Mesothelial cell of epicardium (in vitro differentiated cells): ENCODE data around the gene FLT4. TPM values are rescaled to one million over a fixed set of nuclear protein-coding genes. Genes with fewer than 3 reads are reported as not detected.

ENCODE experiments used
- DNase-seq, 2 experiments: peaks; one replicate each; pipeline ENCODE4 v3.0.0; 2021; ENCODE audit warnings: low spot score in 2 of 2; ENCODE audit not compliant: unreplicated experiment in 2 of 2
- H3K27ac Mint-ChIP-seq: 2 replicates; pipeline ENCODE4 v1.8.0; 2021; ENCODE audit warnings: mixed read lengths
- H3K27me3 Mint-ChIP-seq: 2 replicates; pipeline ENCODE4 v1.8.0; 2021; ENCODE audit warnings: low read depth, mixed read lengths
- H3K36me3 Mint-ChIP-seq: 2 replicates; pipeline ENCODE4 v1.8.0; 2021; ENCODE audit warnings: mixed read lengths
- H3K4me1 Mint-ChIP-seq: 2 replicates; pipeline ENCODE4 v1.8.0; 2021; ENCODE audit warnings: mixed read lengths
- H3K4me3 Mint-ChIP-seq: 2 replicates; pipeline ENCODE4 v1.8.0; 2021; ENCODE audit warnings: mild to moderate bottlenecking, moderate library complexity, mixed read lengths
- H3K9me3 Mint-ChIP-seq: 2 replicates; pipeline ENCODE4 v1.8.0; 2021; ENCODE audit warnings: mixed read lengths
- total RNA-seq: library from RNA; stranded (reverse); gene quantifications from 3 replicates; pipeline ENCODE4 v1.2.1, GENCODE V29; 2021
- TF ChIP-seq, protein P1 (sequence below): fragments of 200-600 bp; sonication (generic); IDR thresholded peaks from one replicate; pipeline ENCODE4 v1.5.0; 2021; ENCODE audit warnings: antibody characterized with exemption; ENCODE audit not compliant: unreplicated experiment

FLT4 gene
- total RNA-seq, 1 donor from 2014 or later, result 1.8 TPM

DNA sequence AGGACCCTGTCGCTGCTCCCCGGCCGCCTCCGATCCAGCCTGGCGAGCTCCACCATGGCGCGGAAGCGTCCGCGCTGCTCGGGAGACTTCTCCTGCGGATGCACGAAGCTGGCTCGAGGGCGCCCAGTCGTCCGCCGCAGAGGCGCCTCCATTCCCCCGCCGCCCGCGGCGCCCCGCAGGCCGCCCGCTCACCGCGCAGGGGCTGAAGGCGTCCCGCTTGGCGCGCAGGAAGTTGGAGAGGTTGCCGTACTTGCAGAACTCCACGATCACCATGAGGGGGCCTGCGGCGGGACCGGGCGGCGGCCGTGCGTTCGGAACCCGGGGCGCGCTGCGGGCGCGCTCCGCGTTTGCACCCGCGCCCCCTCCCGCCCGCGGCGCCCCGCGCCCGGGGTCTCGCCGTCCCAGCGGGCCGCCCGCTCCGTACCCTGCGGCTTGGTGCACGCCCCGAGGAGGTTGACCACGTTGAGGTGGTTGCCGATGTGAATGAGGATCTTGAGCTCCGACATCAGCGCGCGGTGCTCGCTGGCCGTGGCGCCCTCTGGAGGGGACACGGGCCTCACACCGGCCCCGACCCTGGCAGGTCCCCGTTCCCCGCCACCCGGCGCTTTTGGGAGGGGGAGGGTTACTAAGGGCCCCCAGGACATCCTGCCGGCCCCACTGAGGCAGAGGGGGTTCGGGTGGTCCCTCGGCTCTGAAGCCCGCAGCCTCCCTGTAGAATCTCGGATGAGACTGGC lies 30.4 kb downstream of the FLT4 start:
- TF ChIP-seq, protein P1, sequence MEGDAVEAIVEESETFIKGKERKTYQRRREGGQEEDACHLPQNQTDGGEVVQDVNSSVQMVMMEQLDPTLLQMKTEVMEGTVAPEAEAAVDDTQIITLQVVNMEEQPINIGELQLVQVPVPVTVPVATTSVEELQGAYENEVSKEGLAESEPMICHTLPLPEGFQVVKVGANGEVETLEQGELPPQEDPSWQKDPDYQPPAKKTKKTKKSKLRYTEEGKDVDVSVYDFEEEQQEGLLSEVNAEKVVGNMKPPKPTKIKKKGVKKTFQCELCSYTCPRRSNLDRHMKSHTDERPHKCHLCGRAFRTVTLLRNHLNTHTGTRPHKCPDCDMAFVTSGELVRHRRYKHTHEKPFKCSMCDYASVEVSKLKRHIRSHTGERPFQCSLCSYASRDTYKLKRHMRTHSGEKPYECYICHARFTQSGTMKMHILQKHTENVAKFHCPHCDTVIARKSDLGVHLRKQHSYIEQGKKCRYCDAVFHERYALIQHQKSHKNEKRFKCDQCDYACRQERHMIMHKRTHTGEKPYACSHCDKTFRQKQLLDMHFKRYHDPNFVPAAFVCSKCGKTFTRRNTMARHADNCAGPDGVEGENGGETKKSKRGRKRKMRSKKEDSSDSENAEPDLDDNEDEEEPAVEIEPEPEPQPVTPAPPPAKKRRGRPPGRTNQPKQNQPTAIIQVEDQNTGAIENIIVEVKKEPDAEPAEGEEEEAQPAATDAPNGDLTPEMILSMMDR, result no peak
- H3K4me1 Mint-ChIP-seq, result peaks cover 3% of the 10 kb centered on the region
- H3K36me3 Mint-ChIP-seq, result no peaks in the 10 kb centered on the region
- H3K27me3 Mint-ChIP-seq, result peaks cover 35% of the 10 kb centered on the region
- peak overlapping the region; percentile 61 for H3K4me3 Mint-ChIP-seq
- DNase-seq, result peak; percentile 44 to 74
- no peaks in the 10 kb centered on the region for H3K9me3 Mint-ChIP-seq
- no peak overlapping the region for H3K27ac Mint-ChIP-seq

DNA sequence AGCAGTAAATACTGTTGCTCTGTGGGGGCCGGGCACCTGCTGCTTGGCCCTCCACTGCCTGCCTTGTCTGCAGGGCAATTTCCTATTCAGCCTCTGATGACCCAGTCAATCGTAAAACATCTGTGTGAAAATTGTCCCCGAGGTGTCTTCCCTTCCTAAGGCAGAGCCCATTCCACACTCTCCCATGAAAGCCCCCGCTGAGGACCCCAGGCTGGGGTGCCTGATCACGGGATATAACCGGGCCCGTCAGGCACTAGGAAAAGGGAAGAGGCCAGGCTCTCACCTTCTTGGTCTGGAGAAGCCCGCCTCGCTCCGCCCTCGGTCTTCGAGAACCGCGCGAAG lies 30.9 kb downstream of the FLT4 start:
- TF ChIP-seq, protein P1, result no peak
- no peaks in the 10 kb centered on the region for H3K9me3 Mint-ChIP-seq
- H3K4me1 Mint-ChIP-seq, result peaks cover 5% of the 10 kb centered on the region
- H3K27me3 Mint-ChIP-seq, result peaks cover 35% of the 10 kb centered on the region
- peak overlapping the region; percentile 61 for H3K4me3 Mint-ChIP-seq
- no peaks in the 10 kb centered on the region for H3K36me3 Mint-ChIP-seq
- DNase-seq, result no peak
- H3K27ac Mint-ChIP-seq, result no peak overlapping the region

DNA sequence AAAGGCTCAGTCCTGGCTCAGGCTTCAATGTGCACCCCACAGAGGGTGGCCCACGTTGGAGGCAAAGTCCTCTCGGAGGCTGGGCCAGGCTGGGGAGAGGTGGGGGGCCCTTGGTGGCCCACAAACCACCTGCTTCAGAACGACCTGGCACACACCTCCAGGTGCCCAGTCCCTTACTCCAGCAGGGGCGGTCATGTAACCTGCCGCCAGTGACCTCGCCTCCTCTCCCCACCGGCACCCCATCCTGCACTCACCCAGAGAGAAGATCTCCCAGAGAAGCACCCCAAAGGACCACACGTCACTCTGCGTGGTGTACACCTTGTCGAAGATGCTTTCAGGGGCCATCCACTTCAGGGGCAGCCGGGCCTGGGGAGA lies 35.6 kb downstream of the FLT4 start:
- Mint-ChIP-seq H3K36me3 (no peaks in the 10 kb centered on the region), H3K27me3 (peaks cover 14% of the 10 kb centered on the region), H3K27ac (no peak overlapping the region), H3K9me3 (no peaks in the 10 kb centered on the region), H3K4me3 (no peak overlapping the region), H3K4me1 (peaks cover 5% of the 10 kb centered on the region)
- no peak for DNase-seq
- TF ChIP-seq, protein P1, result no peak

DNA sequence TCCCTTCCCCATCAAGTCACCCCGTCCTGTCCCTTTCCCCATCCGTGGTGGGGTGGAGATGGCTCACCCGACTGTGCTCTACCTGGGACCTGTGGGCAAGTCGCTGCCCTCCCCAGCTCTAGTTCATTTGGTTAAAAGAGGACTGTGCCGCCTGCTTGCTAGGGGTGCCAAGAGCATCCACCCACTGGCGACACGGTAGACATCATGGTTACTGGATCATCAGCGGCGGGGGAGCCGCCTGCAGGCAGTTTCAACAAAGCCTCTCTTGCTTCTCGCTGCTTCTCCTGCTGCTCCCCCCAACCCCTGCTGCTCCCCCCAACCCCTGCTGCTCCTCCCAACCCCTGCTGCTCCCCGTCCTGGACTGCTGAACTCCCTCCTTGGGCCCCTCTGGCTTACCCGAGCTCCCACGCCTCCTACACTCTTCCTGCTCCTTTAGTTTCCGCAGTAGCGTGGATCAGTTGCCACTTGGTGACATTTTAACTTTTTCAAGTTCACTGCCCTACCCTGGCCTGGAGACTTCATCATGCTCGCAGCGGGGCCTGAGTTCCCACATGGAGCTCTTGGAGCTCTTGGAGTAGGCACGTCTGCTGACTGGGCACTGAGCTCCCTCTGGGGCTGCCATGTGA lies 36.1 kb downstream of the FLT4 start:
- DNase-seq, result no peak
- TF ChIP-seq, protein P1, result no peak
- H3K9me3 Mint-ChIP-seq, result no peaks in the 10 kb centered on the region
- peaks cover 10% of the 10 kb centered on the region for H3K27me3 Mint-ChIP-seq
- H3K4me3 Mint-ChIP-seq, result no peak overlapping the region
- H3K4me1 Mint-ChIP-seq, result peaks cover 5% of the 10 kb centered on the region
- no peaks in the 10 kb centered on the region for H3K36me3 Mint-ChIP-seq
- H3K27ac Mint-ChIP-seq, result no peak overlapping the region

DNA sequence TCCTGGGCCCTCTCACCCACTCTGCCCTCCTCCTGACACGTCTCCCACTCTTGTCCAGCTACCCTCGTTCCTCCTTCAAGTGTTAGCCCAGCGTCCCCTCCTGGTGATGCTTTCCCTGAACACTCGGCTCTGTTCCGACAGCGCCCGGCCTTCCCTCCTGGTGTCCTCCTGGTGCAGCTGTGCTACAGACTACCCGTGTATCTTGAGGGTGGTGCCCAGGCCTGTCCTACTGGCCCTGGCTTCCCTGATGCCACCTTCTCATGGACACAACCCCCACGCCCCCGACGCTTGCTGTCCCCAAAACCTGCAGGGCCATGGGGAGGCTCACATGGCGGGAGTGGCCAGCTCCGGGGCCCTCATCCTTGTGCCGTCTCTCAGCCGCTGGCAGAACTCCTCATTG lies 36.7 kb downstream of the FLT4 start:
- TF ChIP-seq, protein P1, result no peak
- H3K4me3 Mint-ChIP-seq, result no peak overlapping the region
- H3K27ac Mint-ChIP-seq, result no peak overlapping the region
- H3K4me1 Mint-ChIP-seq, result peaks cover 11% of the 10 kb centered on the region
- no peaks in the 10 kb centered on the region for H3K36me3 Mint-ChIP-seq
- peaks cover 8% of the 10 kb centered on the region for H3K27me3 Mint-ChIP-seq
- DNase-seq, result no peak
- H3K9me3 Mint-ChIP-seq, result no peaks in the 10 kb centered on the region
